Ramos (cell line): ENCODE measurements around the gene ADAMTS5.

ENCODE experiments used
- in situ Hi-C: fragments of 300-500 bp; cut with MboI; formaldehyde crosslinking; loops from one replicate; pipeline ENCODE4 v1.14.3; 2022; ENCODE audit warnings: low sequenced_read_pairs; ENCODE audit not compliant: unreplicated experiment

ADAMTS5 gene

DNA sequence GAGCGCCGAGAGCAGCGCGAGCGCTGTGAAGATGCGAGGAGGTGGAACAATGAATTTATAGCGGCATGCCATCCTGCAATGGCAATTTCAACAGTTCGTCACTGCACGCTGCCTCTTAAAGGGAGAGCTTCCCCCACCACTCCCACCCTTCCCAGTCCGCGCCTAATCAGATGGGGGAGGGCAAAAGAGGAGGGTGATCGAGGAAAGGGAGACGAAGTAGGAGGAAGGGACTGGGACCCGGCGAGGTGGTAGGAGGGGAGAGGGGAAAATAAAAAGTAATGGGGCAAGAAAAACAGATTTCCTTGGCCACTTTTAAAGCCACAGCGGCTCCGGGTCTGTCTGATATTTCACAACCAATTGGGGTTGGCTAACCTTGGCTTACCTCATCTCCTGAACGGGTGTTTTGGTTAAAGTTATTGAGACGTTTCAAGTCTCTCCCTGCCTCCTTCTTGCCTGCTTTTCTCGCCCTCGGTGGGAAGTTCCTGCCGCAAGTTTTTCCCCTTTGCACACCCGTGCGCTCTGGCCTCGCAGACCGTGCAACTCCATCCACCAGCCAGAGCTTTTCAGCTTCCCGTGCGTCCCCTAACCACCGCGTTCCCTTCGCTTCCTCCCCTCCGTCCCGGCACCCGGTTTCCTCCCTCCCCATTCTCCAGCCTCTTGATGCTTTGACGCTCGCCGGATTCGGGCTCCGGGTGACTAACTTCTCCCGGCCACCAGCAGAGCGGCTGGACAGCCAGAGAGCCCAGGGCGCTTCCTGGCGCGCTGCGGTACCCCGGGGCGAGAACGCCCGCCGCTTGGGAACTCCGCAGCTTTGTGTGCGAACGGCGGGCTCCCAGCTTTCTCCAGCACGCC is at the start of gene ADAMTS5:
ADAMTS5 (minus strand) TSS at position 27 of the 852 bp plus-strand sequence. CDS start 697 bp downstream, outside the sequence.
- in situ Hi-C loops = no loop called here

DNA sequence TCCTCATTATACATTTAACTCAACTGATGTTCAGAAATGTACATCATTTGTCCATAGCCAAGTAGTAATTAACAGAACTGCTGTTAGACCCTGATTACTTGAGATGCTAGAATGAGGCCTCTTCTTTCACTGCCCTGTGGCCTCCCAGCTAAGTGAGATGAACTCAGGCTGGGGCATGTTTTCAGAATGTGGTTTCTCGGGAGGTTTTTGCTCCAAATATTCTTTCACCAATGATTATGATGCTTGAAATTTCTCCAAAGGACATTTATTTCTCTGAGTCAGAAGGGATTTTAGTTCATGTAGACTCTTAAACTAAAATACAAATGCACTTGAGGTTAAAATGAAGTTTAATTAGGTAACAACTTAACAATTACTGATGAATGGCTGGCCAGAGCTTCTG is 34.6 kb upstream of the ADAMTS5 start:
- in situ Hi-C loops = no loop called here

DNA sequence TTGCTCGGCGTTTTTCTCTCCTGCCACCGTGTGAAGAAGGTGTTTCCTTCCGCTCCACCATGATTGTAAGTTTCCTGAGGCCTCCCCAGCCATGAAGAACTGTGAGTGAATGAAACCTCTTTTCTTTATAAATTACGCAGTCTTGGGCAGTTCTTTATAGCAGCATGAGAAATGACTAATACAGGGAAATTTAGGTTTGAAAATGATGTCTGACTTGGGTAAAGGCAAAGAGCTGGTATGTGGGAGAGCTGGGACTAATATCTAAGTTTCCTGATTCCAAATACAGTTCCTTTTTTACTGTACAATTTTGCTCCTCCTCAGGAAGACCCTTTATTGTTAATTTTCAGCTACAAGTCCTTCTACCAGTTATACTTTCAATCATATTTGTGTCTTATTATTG is 16.7 kb upstream of the ADAMTS5 start:
- in situ Hi-C loops = no loop called here

DNA sequence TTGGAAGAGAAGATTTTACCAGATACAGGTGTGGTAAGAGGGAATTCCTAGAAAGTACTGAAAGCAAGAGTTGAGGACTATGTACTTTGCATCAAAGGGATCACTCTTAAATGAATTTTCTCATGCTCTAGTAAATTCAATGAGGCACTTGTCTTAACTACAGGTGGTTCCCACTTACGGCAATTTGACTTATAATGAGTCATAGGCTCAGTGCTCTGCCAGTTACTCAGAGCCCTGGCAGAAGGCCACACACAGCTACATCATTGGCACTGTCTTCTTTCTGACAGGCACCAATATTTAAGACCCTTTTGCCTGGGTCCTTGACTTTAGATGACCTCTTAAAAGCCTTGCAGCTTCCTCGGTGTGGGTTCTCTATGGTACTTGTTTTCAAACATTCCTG is 15.9 kb upstream of the ADAMTS5 start:
- in situ Hi-C loops = no loop called here

DNA sequence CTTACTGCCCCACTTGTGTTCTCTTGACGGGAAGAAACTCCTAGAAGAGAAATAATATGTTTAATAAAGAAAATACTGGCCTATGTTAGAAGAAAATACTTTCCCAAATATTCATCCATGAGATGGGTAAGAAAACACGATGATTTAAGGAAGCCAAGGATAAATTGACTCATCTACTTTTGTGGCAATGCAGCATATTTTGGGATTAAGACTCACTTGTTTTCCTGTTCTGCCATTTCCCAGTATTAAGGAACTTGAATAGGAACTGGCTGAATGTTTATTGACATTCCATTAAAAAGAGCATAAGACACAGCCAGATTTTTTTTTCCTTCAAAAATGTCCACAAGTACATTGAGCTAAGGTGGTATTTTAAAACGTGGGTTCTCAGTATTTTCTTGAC is 10.9 kb upstream of the ADAMTS5 start:
- in situ Hi-C loops = no loop called here

DNA sequence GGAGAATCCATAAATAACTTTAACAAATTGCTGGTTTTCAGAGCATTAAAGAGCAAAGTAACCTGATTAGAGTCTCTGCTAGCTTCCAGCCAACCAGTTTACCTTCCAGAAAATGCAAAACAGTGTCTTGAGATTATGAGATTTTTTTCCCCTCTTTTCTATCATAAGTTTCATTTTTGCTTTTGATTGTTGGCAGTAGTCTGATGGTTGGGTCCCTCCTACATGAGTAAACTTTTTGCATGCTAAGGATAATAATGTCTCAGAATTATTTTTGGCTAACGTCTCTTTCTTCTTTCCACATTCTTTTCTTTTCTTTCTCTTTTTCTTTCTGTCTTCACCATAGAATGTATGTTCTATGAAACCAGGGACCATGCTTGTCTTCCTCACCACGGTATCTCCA is 6.3 kb upstream of the ADAMTS5 start:
- in situ Hi-C loops = no loop called here

DNA sequence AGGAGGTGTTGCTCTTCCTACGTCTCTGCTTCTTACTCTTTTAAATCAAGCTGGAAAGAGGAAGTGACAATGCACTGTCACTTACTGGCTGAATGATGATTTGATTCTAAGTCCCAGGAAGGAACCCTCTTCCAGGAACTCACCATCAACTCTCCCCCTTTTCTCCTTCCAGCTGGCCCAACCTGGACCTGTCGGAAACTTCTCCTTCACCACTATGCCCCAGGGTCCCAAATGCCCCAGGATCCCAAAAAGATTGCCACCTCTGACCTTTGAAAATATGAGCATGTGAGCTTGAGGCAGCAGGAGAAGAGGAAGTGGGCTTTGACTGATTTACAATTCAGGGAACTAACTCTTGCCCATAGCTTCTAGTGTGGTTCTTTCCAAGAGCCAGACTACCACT is 5.3 kb upstream of the ADAMTS5 start:
- in situ Hi-C loops = no loop called here

DNA sequence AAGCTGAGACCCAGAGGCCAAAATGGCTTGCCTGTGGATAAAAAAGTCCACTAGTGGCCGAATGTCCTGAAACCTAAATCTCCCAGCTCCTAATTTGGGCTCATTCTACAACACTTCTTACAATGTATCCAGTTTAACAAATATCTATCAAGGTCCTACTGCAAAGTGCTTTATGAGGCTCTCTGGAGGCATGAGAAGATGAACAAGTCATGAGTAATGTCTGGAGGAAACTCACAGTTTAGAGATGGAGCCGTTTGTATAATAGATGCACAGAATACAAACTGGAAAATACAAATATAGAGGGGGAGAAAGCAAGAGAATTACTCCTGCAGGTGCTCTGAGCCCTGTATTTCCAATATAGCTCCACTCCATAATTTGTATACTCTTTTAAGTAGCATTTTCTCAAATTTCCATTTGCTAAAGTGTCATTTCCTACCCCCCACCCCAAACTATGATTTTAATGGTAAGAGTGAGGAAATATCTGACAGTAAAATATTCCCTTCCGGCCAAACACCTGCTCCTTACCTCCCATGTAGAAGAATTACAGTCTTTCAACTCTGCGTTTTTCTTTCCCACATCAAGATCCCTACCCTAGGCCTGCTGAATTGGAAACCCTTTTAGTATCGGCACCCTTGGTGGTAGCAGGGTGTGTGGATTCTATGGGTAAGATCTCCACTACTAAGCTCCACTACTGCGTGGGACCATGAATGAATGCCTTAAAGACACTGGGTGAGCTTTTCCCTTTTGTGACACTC is 3.3 kb upstream of the ADAMTS5 start:
- in situ Hi-C loops = no loop called here

DNA sequence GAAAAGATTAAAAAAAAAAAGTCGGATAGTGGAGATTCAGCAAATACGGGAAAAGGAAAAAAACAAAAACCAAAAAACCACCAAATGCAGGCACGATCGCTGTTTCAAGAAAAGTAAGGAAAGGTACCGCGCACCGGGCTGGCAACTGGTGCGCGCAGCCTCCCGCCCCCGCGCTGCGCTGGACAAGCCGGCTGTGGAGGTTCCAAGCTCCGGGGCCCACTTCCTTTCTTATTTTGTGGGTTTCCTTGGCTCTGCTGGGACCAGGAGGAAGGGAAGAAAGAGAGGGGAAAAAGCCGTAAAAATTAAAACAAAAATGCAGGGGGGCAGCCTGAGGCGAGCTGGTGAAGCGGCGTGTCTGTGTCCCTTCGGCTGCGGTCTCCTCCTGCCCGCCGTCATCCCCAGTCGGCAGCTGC is 233 bp downstream of the ADAMTS5 start:
- in situ Hi-C loops = no loop called here

DNA sequence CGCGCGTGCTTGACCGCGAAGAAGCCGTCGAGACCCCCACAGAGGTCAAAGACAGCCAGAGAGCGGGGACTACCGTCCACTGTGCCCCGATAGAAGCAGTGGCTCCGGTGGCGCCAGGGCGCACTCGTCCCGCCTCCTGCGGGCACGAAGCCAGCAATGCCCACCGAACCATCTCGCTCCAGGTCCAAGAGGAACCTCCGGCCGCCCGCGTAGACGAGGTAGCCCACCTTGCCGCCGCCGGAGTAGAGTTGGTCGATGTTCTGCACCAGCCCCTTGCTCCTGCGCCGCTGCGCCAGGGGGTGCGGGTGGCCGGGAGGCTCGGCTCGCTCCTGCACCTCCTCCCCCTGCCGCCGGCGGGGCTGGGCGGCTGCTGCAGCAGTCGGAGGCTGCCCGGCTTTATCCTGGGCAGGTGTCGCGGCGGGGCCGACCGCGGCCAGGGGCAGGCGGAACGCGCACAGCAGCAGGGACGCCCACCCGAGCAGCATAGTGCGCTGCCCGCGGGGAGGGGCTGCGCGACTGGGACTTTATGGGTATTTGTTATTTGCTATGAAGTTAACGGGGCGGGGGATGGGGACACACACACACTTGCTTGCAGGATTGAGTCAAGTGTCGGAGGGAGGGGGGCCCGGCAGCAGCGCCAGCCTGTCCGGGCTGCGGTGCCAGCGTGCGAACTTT is 844 bp downstream of the ADAMTS5 start:
- in situ Hi-C loops = no loop called here

DNA sequence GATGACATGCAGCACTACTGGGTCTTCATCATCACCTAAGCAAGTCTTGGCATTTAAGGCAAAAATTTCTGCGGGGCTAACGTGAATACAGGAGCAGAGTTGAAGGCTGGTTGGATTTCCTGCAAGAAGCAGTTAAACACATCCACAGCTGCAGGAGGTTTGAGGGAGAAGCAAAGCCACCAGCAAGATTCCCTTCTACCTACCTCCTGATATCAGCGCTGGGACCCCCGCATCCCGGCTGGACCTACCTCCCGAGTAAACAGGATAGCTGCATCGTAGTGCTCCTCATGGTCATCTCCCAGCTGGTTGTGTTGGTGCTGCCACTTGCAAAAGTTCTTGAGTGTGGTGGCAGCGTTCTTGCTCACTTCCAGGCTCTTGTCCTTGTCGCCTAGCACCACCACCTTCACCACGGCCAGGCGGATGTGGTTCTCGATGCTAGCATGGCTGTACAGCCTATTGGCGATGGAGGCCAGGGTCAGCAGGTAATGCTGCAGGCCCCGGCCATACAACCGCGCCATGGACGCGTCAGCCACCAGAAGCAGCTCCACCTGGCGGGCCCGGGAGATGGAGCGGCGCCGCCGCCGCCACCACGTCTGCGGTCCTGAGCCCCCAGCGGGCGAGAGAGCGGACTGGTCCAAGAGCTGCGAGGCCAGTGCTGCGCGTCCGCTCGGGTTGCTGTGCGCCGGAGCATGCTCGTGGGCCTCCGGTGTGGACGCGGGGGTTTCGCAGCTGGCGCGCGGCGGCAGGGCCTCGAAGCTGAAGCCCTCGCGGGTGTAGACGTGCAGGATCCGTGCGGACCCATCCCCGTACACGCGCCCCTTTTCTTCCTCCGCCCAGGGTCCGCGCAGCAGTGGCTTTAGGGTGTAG is 1.6 kb downstream of the ADAMTS5 start:
- in situ Hi-C loops = no loop called here

DNA sequence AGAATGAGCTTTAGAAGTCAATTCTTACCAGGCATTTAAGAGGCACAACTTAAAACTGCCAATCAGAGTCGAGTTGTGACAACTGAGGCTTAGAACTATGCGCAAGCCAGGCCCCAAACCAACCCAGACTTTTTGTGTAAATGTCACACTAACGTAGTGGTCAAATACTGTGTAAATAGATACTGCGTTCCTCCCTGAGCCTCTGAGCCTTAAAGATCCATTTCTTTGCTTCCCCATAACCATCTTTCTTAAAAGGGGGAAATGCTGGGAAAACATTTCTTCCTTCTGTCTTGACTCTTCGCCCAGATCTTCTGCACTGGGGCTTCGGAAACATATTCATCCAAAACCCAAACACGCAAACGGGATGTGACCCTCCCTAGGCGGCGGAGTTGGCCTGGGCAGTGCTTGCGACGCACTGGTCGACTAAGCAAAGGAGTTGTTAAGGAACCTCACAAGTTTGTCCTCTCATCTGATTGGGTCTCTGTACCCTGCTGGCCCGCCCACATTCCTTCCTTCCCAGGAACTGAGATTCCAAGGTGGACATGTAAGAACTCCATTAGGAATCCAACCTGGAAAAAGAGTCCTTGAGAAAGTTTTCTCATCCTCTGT is 2.6 kb downstream of the ADAMTS5 start:
- in situ Hi-C loops = no loop called here

DNA sequence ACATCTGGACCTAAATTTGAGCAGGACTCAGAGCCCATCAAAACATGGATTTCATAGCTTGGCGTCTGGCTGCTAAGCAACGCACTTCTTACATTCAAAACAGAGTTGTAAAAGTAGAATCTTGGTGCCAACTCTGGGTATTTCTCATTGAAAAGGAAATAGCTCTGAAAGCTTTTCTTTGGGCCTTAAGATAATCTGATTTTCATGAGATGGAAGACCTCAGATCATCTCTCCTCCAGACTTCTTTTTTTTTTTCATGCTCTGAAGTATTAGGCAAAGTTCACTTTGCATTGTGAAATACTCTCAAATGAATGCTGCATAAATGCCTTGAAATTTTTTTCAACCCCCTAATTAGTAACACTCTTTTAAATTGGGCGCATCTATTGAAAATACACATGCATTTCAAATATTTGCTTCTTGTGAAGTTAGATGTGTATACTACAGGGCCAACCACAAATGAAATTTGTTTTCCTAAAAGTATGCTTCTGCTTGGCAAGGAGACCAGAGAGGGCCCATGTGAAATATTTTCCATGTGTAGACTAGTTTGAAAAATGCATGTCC is 4.2 kb downstream of the ADAMTS5 start:
- in situ Hi-C loops = no loop called here

DNA sequence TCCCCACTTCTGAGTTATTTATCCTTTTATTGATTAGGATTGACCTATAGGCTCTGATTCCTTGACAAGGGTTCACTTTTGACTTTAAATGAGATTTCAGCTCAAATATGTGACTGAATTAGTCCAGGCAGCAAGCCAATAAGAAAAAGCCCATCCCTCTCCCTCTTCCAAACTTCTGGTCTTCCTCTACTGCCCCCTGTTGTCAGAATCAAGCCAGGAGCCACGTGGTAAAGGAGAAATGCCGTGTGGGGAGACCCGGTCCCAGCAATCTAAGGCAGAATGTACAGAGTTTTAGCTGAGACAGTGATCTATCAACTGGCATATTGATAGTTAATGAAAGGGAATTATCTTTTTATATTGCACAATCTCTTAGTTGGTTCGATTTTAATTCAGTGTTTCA is 5.2 kb downstream of the ADAMTS5 start:
- in situ Hi-C loops = no loop called here

DNA sequence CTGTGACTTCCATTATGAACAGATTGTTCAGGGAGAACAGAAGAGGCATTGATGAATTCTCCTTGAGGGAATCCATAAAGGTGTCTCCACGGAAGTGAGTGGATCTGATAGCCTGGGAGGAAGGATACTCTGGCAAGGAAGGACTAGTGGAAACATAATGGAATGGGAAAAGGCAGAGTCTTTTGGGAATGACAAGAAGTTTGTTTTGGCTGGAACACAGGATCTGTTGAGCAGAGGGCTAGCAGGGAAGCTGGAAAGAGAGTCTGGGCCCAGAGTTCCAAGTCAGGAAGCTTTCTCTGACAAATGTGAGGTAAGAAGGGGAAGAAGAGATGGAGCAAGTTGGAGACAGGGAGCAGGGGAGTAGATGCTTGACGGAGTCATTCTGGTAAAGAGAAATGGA is 8.1 kb downstream of the ADAMTS5 start:
- in situ Hi-C loops = no loop called here

DNA sequence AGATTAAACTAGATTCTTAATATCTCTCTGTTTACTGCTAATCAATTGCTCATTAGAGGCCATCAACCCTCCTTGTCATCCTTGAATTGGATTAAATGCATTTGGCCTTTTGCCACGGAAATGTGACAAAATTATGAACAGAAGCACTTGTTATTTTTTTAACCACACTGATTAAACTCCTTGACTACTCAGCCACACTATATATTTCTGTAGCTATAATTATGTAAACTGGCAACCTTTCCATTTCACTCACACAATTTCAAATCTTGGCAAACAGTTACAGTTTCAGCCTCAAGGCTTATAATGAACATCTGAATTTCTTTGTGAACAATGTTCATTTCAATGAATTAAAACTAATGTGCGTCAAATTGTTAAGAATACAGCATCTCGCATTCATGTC is 10.1 kb downstream of the ADAMTS5 start:
- in situ Hi-C loops = no loop called here

DNA sequence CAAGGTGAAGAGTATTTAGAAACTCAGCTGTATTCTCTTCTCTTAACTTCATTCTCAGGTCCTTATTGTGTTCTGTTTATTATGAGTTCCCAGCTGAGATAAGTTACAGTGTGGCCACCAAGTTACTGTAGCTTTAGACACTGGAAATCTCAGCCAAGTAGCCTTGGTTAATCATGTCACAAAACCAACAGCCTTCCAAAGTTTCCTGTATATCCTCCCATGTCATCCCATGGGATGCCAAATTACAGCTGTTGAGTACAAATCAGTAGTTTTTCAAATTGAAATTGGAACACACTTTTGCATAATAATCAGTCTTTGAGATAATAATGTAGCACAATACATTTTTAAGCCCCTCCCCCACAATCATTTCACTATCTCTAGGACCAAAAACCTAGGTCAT is 10.7 kb downstream of the ADAMTS5 start:
- in situ Hi-C loops = no loop called here

DNA sequence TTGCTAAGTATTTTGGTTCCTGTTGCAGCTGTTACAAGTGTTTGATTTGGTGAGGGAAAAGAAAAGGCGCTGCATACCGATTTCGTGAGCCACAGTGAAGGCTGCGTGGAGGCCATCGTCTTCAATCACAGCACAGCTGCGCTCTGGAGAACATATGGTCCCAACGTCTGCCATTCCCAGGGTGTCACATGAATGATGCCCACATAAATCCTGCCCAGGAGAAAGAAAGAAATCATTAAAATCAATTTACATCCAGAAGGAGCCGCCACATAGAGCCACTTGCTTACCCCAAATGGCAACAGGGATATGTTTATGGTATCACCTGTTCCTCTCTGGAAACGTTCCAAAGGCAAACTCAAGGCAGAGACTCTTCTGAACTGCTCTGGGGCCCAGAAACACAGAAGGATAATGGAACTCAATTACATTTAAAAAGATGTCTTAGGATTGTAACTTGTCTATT is 12.2 kb downstream of the ADAMTS5 start:
- in situ Hi-C loops = no loop called here

DNA sequence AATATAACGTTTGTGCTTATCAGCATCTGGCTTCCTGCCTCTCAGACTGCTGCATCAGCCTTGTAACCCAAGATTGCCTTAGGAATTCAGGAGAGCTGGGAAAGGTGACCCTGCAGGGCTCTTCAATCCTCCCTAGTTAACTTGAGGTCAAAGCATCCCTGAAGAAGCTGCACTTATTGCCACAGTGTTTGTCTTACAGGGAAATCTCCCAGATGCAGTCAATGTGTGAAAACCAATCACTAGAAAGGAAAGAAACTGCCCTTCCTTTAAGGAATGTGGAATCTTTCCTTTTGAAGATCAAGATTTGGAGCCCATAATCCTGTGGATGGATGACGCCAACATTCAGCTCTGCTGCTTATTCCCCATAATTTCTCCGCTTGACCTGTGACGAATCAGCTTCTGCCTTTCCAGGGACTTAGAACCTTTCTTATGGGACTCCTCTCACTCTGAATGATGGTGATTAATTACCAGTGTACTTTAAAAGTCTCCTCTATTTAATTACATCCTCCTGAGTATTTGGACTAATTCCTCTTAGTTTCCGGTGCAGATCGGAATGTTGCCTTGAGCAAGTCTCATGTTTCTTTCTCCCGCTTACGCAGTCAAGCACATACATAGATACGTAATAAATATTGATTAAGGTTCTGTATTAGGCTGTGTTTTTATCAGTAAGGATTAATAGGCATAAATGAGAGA is 14.4 kb downstream of the ADAMTS5 start:
- in situ Hi-C loops = no loop called here
